Adipocyte (in vitro differentiated cells): ENCODE measurements around the gene FIP1L1.
"Not testable (repeated sequence)": the region's sequence is repeated elsewhere in the genome, so short reads cannot be mapped to it uniquely, and the experiment has no call there.

Experiments
- DNase-seq: peaks from one replicate; pipeline ENCODE4 v3.0.0-alpha.2; 2015; ENCODE audit warnings: low read depth
- H3K27me3 ChIP-seq: replicated peaks from 2 replicates; pipeline ENCODE4 v1.7.0; 2013; ENCODE audit warnings: mild to moderate bottlenecking, low read length, moderate library complexity; ENCODE audit not compliant: control insufficient read depth, insufficient read depth
- H3K36me3 ChIP-seq: 2 replicates; pipeline ENCODE4 v1.7.0; 2013; ENCODE audit warnings: low read length, mild to moderate bottlenecking, moderate library complexity; ENCODE audit not compliant: control insufficient read depth, insufficient read depth, severe bottlenecking
- H3K4me1 ChIP-seq: 2 replicates; pipeline ENCODE4 v1.7.0; 2013; ENCODE audit warnings: mild to moderate bottlenecking, low read length, moderate library complexity; ENCODE audit not compliant: control insufficient read depth, insufficient read depth
- H3K4me3 ChIP-seq: 2 replicates; pipeline ENCODE4 v1.7.0; 2013; ENCODE audit warnings: mild to moderate bottlenecking, low read length, moderate library complexity
- H3K9ac ChIP-seq: 2 replicates; pipeline ENCODE4 v1.7.0; 2013; ENCODE audit warnings: mild to moderate bottlenecking, low read length, moderate library complexity
- H3K9me3 ChIP-seq: 2 replicates; pipeline ENCODE4 v1.7.0; 2013; ENCODE audit warnings: mild to moderate bottlenecking, low read length, moderate library complexity; ENCODE audit not compliant: control insufficient read depth

Gene FIP1L1

DNA sequence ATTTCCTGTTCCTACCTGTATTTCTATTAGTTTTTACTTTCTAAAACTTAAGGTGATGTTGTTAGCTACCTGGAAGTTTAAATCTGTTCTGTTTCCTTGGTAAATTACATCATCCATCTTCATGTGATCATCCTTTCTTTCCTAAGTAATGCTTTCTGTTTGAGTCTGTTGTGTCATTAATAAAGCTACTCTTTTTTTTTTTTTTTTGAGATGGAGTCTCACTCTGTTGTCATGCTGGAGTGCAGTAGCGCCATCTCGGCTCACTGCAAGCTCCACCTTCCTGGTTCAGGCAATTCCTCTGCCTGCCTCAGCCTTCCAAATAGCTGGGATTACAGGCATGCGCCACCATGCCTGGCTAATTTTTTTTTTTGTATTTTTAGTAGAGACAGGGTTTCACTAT, 73.3 kb downstream of the FIP1L1 start:
- DNase-seq = no peak
- H3K9me3 ChIP-seq = no peaks in the 10 kb centered on the region
- H3K4me3 ChIP-seq = no peak overlapping the region

DNA sequence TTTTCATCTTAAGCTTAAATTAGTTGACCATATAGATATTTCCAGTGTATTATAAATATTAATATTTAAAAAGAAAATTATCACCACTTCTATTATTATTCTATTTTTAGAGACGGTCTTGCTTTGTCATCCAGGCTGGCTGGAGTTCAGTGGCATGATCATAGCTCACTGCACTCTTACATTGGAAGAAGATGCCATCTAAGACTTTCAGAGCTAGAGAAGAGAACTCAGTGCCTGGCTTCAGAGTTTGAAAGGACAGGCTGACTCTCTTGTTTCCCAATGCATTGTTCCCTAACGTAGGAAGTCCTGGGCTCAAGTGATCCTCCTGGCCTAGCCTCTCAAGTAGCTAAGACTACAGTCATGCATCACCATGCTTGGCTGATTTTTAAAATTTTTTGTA, 75.9 kb downstream of the FIP1L1 start:
- Histone ChIP-seq H3K36me3 (peaks cover 54% of the 10 kb centered on the region), H3K4me1 (peaks cover 3% of the 10 kb centered on the region)
- no peak for DNase-seq

More for the DNA sequence above, 73.3 kb downstream of the FIP1L1 start:
- peaks cover 58% of the 10 kb centered on the region for H3K36me3 ChIP-seq
- no peak overlapping the region for H3K9ac ChIP-seq
- H3K4me1 ChIP-seq = peaks cover 3% of the 10 kb centered on the region
- no peaks in the 10 kb centered on the region for H3K27me3 ChIP-seq

DNA sequence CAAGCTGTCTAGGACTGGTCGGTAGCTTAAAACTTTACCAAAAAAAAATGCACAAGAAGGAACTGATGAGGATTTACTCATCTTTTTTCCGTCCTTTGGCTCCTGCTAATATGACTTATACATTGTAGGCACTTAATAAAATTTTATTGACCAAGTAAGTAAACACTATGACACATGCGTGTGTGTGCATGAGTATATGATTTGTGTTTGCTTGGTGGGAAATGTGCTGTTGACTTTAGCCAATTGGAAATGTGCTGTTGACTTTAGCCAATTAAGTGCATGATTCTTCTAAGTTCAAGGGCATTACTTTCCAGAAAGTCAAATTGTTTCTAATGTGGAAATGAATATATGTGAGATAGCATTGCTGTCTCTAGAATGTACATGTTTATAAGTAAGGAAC, 78.3 kb downstream of the FIP1L1 start:
- Histone ChIP-seq H3K27me3 (no peaks in the 10 kb centered on the region), H3K4me3 (no peak overlapping the region), H3K9ac (no peak overlapping the region), H3K9me3 (no peaks in the 10 kb centered on the region), H3K4me1 (peaks cover 18% of the 10 kb centered on the region), H3K36me3 (peaks cover 76% of the 10 kb centered on the region)
- DNase-seq = no peak

More for the DNA sequence above, 75.9 kb downstream of the FIP1L1 start:
- no peaks in the 10 kb centered on the region for H3K9me3 ChIP-seq
- no peak overlapping the region for H3K4me3 ChIP-seq
- no peaks in the 10 kb centered on the region for H3K27me3 ChIP-seq
- H3K9ac ChIP-seq = no peak overlapping the region

- DNase-seq = no peak
- H3K4me3 ChIP-seq = no peak overlapping the region
- H3K27me3 ChIP-seq = no peaks in the 10 kb centered on the region
- H3K36me3 ChIP-seq = peaks cover 80% of the 10 kb centered on the region
- H3K4me1 ChIP-seq = peaks cover 18% of the 10 kb centered on the region
- no peak overlapping the region for H3K9ac ChIP-seq
- no peaks in the 10 kb centered on the region for H3K9me3 ChIP-seq
Observed at GRCh38 chr4:53456178-53456577, 78.7 kb downstream of the FIP1L1 start.

DNA sequence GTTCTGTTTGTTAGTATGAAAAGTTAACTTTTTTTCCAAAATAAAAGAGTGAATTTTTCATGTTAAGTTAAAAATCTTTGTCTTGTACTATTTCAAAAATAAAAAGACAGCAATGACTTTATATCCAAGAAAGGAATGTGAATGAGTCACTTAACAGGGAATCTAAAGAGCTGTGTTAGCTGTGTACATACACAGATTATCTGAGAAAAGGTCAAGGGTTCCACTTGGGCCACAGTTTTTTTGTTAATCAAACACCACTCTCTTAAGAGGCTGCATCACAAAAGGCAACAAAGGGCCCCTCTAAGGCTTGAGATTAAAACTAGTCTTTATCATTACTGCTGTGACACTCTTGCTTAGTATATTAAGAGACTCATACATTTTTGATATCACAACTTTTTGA, 82.1 kb downstream of the FIP1L1 start:
- peaks cover 15% of the 10 kb centered on the region for H3K4me1 ChIP-seq
- no peaks in the 10 kb centered on the region for H3K27me3 ChIP-seq
- peak; percentile 61 for DNase-seq
- H3K9me3 ChIP-seq = no peaks in the 10 kb centered on the region
- H3K36me3 ChIP-seq = peaks cover 82% of the 10 kb centered on the region
- H3K4me3 ChIP-seq = peak overlapping the region; percentile 31
- peak overlapping the region; percentile 34 for H3K9ac ChIP-seq

- H3K36me3 ChIP-seq = peaks cover 65% of the 10 kb centered on the region
- H3K4me1 ChIP-seq = peaks cover 15% of the 10 kb centered on the region
Observed at GRCh38 chr4:53461244-53461643, 83.8 kb downstream of the FIP1L1 start.

DNA sequence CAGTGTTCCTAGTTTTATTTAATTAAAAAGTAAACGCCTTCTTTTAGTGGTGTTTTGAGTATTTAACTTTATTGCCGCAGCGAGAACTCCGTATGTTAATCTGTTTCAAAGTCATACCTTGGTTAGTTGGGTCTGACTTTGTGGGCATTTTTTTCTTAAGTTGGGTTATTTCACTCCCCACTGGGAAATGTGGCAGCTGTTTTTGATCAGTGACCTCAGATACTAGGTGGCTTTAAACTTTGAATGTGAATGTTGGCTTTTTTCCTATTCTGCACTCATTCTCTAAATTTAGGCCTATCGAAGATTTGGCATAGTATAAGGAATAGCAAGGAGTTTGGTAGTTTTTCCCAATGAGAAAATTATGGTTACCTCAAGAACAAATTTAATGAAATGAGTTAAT, 85.9 kb downstream of the FIP1L1 start:
- H3K36me3 ChIP-seq = peaks cover 49% of the 10 kb centered on the region
- no peaks in the 10 kb centered on the region for H3K27me3 ChIP-seq
- H3K9ac ChIP-seq = no peak overlapping the region
- DNase-seq = no peak
- H3K4me3 ChIP-seq = no peak overlapping the region
- peaks cover 6% of the 10 kb centered on the region for H3K9me3 ChIP-seq
- H3K4me1 ChIP-seq = peaks cover 15% of the 10 kb centered on the region

More at GRCh38 chr4:53461244-53461643, 83.8 kb downstream of the FIP1L1 start:
- peak overlapping the region; percentile 9 for H3K4me3 ChIP-seq
- DNase-seq = no peak
- H3K9ac ChIP-seq = no peak overlapping the region
- no peaks in the 10 kb centered on the region for H3K27me3 ChIP-seq
- peaks cover 3% of the 10 kb centered on the region for H3K9me3 ChIP-seq

- peak; percentile 55 for DNase-seq
- Histone ChIP-seq H3K9me3 (peaks cover 6% of the 10 kb centered on the region), H3K9ac (no peak overlapping the region), H3K4me1 (no peaks in the 10 kb centered on the region), H3K4me3 (no peak overlapping the region), H3K27me3 (no peaks in the 10 kb centered on the region), H3K36me3 (peaks cover 31% of the 10 kb centered on the region)
Observed at GRCh38 chr4:53465281-53465680, 87.8 kb downstream of the FIP1L1 start.

DNA sequence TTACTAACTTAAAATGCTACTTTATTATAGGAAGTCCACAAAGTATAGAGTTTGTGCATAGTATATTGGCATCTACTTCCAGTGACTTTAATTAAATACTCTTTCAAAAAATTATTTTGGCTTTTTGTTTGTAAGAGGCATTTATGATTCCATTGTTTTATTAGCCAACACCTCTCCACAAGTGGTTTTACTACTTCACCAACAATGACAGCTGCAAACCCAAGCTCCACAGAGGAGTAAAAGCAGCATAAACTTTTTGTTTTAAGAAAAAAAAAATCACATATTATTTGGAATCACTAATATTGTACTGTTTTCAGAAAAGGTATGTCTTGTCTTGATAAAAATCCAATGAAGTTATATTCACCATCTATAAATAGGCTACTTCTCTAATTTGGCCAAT, 88.5 kb downstream of the FIP1L1 start:
- no peaks in the 10 kb centered on the region for H3K4me1 ChIP-seq
- no peaks in the 10 kb centered on the region for H3K27me3 ChIP-seq
- no peak for DNase-seq
- H3K36me3 ChIP-seq = peaks cover 25% of the 10 kb centered on the region
- H3K9ac ChIP-seq = no peak overlapping the region
- peaks cover 6% of the 10 kb centered on the region for H3K9me3 ChIP-seq
- H3K4me3 ChIP-seq = no peak overlapping the region

DNA sequence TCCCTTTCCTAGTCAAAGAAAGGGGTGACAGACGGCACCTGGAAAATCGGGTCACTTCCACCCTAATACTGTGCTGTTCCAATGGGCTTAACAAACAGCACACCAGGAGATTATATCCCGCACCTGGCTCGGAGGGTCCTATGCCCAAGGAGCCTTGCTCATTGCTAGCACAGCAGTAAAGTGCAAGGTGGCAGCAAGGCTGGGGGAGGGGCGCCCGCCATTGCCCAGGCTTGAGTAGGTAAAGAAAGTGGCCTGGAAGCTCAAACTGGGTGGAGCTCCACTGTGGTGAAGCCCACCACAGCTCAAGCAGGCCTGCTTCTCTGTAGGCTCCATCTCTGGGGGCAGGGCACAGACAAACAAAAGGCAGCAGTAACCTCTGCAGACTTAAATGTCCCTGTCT, 89.1 kb downstream of the FIP1L1 start:
- not testable (repeated sequence) for H3K9me3 ChIP-seq, H3K4me1 ChIP-seq, H3K27me3 ChIP-seq, DNase-seq, H3K4me3 ChIP-seq, H3K9ac ChIP-seq
- peaks cover 18% of the 10 kb centered on the region for H3K36me3 ChIP-seq

- no peaks in the 10 kb centered on the region for H3K9me3 ChIP-seq
- H3K9ac ChIP-seq = peak overlapping the region; percentile 80
- H3K36me3 ChIP-seq = peaks cover 5% of the 10 kb centered on the region
- peaks cover 48% of the 10 kb centered on the region for H3K4me1 ChIP-seq
- peak overlapping the region; percentile 43 for H3K4me3 ChIP-seq
- DNase-seq = peak; percentile 98
- H3K27me3 ChIP-seq = no peaks in the 10 kb centered on the region
Observed at GRCh38 chr4:53476232-53477037, 99.0 kb downstream of the FIP1L1 start.
